ENCODE results near the gene VPS13A.
A peak's percentile ranks its signal among the peaks of the same experiment; 100 is the strongest.

Gene VPS13A

GRCh38 chr9:77442436-77442835 lies 265.1 kb downstream of the VPS13A start:
- no peak for DNase-seq (ENCODE audit: low read depth)

GRCh38 chr9:77447646-77448045 lies 270.3 kb downstream of the VPS13A start:
- no peaks in the 10 kb centered on the region for H3K9me3 ChIP-seq (ENCODE audit: control insufficient read depth, low read length)
- H3K27me3 ChIP-seq (replicated peaks; ENCODE audit: control insufficient read depth, insufficient read depth, low read length): no peaks in the 10 kb centered on the region
- H3K4me3 ChIP-seq (ENCODE audit: low read length): no peak overlapping the region
- no peak for DNase-seq (ENCODE audit: low read depth)
- H3K4me1 ChIP-seq (ENCODE audit: control insufficient read depth, insufficient read depth, low read length): no peaks in the 10 kb centered on the region
- H3K36me3 ChIP-seq (ENCODE audit: control insufficient read depth, insufficient read depth, low read length, severe bottlenecking): no peaks in the 10 kb centered on the region
- H3K9ac ChIP-seq (ENCODE audit: low read length): no peak overlapping the region

More at GRCh38 chr9:77442436-77442835, 265.1 kb downstream of the VPS13A start:
- Histone ChIP-seq H3K4me3 (ENCODE audit: low read length) (no peak overlapping the region), H3K36me3 (ENCODE audit: control insufficient read depth, insufficient read depth, low read length, severe bottlenecking) (no peaks in the 10 kb centered on the region), H3K9ac (ENCODE audit: low read length) (no peak overlapping the region), H3K27me3 (replicated peaks; ENCODE audit: control insufficient read depth, insufficient read depth, low read length) (no peaks in the 10 kb centered on the region), H3K9me3 (ENCODE audit: control insufficient read depth, low read length) (no peaks in the 10 kb centered on the region), H3K4me1 (ENCODE audit: control insufficient read depth, insufficient read depth, low read length) (peaks cover 8% of the 10 kb centered on the region)

- Histone ChIP-seq H3K9ac (ENCODE audit: low read length) (no peak overlapping the region), H3K36me3 (ENCODE audit: control insufficient read depth, insufficient read depth, low read length, severe bottlenecking) (no peaks in the 10 kb centered on the region), H3K27me3 (replicated peaks; ENCODE audit: control insufficient read depth, insufficient read depth, low read length) (no peaks in the 10 kb centered on the region), H3K4me1 (ENCODE audit: control insufficient read depth, insufficient read depth, low read length) (no peaks in the 10 kb centered on the region), H3K4me3 (ENCODE audit: low read length) (no peak overlapping the region), H3K9me3 (ENCODE audit: control insufficient read depth, low read length) (no peaks in the 10 kb centered on the region)
- DNase-seq (ENCODE audit: low read depth): peak; percentile 49
These were observed 272.1 kb downstream of the VPS13A start for GRCh38 chr9:77449240-77450084.

- Histone ChIP-seq H3K4me3 (ENCODE audit: low read length) (no peak overlapping the region), H3K36me3 (ENCODE audit: control insufficient read depth, insufficient read depth, low read length, severe bottlenecking) (no peaks in the 10 kb centered on the region), H3K9ac (ENCODE audit: low read length) (no peak overlapping the region), H3K9me3 (ENCODE audit: control insufficient read depth, low read length) (no peaks in the 10 kb centered on the region), H3K27me3 (replicated peaks; ENCODE audit: control insufficient read depth, insufficient read depth, low read length) (no peaks in the 10 kb centered on the region), H3K4me1 (ENCODE audit: control insufficient read depth, insufficient read depth, low read length) (no peaks in the 10 kb centered on the region)
- no peak for DNase-seq (ENCODE audit: low read depth)
These were observed 272.7 kb downstream of the VPS13A start for GRCh38 chr9:77450085-77450475.

GRCh38 chr9:77451507-77451906 lies 274.2 kb downstream of the VPS13A start:
- Histone ChIP-seq H3K4me3 (ENCODE audit: low read length) (no peak overlapping the region), H3K4me1 (ENCODE audit: control insufficient read depth, insufficient read depth, low read length) (no peaks in the 10 kb centered on the region), H3K27me3 (replicated peaks; ENCODE audit: control insufficient read depth, insufficient read depth, low read length) (no peaks in the 10 kb centered on the region), H3K9me3 (ENCODE audit: control insufficient read depth, low read length) (no peaks in the 10 kb centered on the region), H3K9ac (ENCODE audit: low read length) (no peak overlapping the region), H3K36me3 (ENCODE audit: control insufficient read depth, insufficient read depth, low read length, severe bottlenecking) (no peaks in the 10 kb centered on the region)
- DNase-seq (ENCODE audit: low read depth): no peak

GRCh38 chr9:77453825-77454647 lies 276.7 kb downstream of the VPS13A start:
- Histone ChIP-seq H3K9ac (ENCODE audit: low read length) (no peak overlapping the region), H3K9me3 (ENCODE audit: control insufficient read depth, low read length) (no peaks in the 10 kb centered on the region), H3K27me3 (replicated peaks; ENCODE audit: control insufficient read depth, insufficient read depth, low read length) (no peaks in the 10 kb centered on the region), H3K4me1 (ENCODE audit: control insufficient read depth, insufficient read depth, low read length) (peaks cover 4% of the 10 kb centered on the region), H3K36me3 (ENCODE audit: control insufficient read depth, insufficient read depth, low read length, severe bottlenecking) (no peaks in the 10 kb centered on the region), H3K4me3 (ENCODE audit: low read length) (no peak overlapping the region)
- DNase-seq (ENCODE audit: low read depth): no peak

- H3K27me3 ChIP-seq (replicated peaks; ENCODE audit: control insufficient read depth, insufficient read depth, low read length): no peaks in the 10 kb centered on the region
- H3K4me1 ChIP-seq (ENCODE audit: control insufficient read depth, insufficient read depth, low read length): peaks cover 4% of the 10 kb centered on the region
- H3K36me3 ChIP-seq (ENCODE audit: control insufficient read depth, insufficient read depth, low read length, severe bottlenecking): no peaks in the 10 kb centered on the region
- no peaks in the 10 kb centered on the region for H3K9me3 ChIP-seq (ENCODE audit: control insufficient read depth, low read length)
- H3K4me3 ChIP-seq (ENCODE audit: low read length): no peak overlapping the region
- peak; percentile 80 for DNase-seq (ENCODE audit: low read depth)
- H3K9ac ChIP-seq (ENCODE audit: low read length): no peak overlapping the region
These were observed 277.3 kb downstream of the VPS13A start for GRCh38 chr9:77454663-77455062.

- no peak for DNase-seq (ENCODE audit: low read depth)
- Histone ChIP-seq H3K4me3 (ENCODE audit: low read length) (no peak overlapping the region), H3K27me3 (replicated peaks; ENCODE audit: control insufficient read depth, insufficient read depth, low read length) (no peaks in the 10 kb centered on the region), H3K9me3 (ENCODE audit: control insufficient read depth, low read length) (no peaks in the 10 kb centered on the region), H3K9ac (ENCODE audit: low read length) (no peak overlapping the region), H3K36me3 (ENCODE audit: control insufficient read depth, insufficient read depth, low read length, severe bottlenecking) (no peaks in the 10 kb centered on the region), H3K4me1 (ENCODE audit: control insufficient read depth, insufficient read depth, low read length) (peaks cover 4% of the 10 kb centered on the region)
These were observed 278.1 kb downstream of the VPS13A start for GRCh38 chr9:77455312-77455927.

GRCh38 chr9:77456829-77457437 lies 279.6 kb downstream of the VPS13A start:
- no peak overlapping the region for H3K9ac ChIP-seq (ENCODE audit: low read length)
- DNase-seq (ENCODE audit: low read depth): peak; percentile 95
- H3K27me3 ChIP-seq (replicated peaks; ENCODE audit: control insufficient read depth, insufficient read depth, low read length): no peaks in the 10 kb centered on the region
- peaks cover 4% of the 10 kb centered on the region for H3K4me1 ChIP-seq (ENCODE audit: control insufficient read depth, insufficient read depth, low read length)
- no peaks in the 10 kb centered on the region for H3K36me3 ChIP-seq (ENCODE audit: control insufficient read depth, insufficient read depth, low read length, severe bottlenecking)
- H3K4me3 ChIP-seq (ENCODE audit: low read length): no peak overlapping the region
- H3K9me3 ChIP-seq (ENCODE audit: control insufficient read depth, low read length): no peaks in the 10 kb centered on the region

DNA sequence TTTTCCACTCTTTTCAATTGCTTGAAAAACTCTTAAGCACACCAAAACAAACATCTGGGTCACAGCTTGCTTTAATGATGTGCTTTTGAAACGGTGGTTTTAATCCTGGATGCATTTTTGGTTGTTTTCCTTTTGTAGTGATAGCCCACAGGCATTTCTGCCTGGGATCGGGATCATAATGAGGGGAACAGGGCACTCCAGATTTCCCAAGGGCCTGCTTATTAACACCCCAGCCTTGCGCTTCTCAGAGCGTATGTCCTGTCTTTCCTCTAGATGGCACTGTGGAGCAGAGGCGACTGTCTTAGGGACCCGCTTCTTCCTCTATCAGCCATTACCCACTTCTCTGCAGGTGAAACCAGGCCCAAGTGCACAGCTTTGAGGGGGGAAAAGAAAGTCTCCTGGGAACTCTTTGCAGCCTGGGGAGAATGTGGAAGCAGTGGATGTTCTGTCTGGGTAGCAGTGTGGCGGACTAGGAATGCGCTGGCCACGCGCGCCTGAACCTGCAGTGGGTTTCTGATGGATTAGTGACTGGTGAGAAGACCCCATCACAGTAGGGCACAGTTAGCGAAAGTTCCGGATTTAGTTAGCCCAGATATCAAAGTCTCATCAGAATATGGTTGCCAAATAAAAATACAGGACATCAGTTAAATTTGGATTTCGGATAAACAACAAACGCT lies 280.7 kb downstream of the VPS13A start:
- Histone ChIP-seq H3K36me3 (ENCODE audit: control insufficient read depth, insufficient read depth, low read length, severe bottlenecking) (no peaks in the 10 kb centered on the region), H3K4me3 (ENCODE audit: low read length) (no peak overlapping the region), H3K9ac (ENCODE audit: low read length) (peak overlapping the region; percentile 17), H3K9me3 (ENCODE audit: control insufficient read depth, low read length) (no peaks in the 10 kb centered on the region), H3K4me1 (ENCODE audit: control insufficient read depth, insufficient read depth, low read length) (peaks cover 7% of the 10 kb centered on the region), H3K27me3 (replicated peaks; ENCODE audit: control insufficient read depth, insufficient read depth, low read length) (no peaks in the 10 kb centered on the region)
- DNase-seq (ENCODE audit: low read depth): peak; percentile 86
